Cardiac muscle cell (in vitro differentiated cells and primary cell): ENCODE data around the gene PHTF2. TPM values are rescaled to one million over a fixed set of nuclear protein-coding genes. Genes with fewer than 3 reads are reported as not detected.

Experiments used
- DNase-seq, 2 donors: peaks; one replicate each; pipeline versions ENCODE4 v3.0.0 to v3.0.0-alpha.2; 2010 to 2017; ENCODE audit warnings: low read depth in 1 of 2, low spot score in 1 of 2
- H3K27ac ChIP-seq: fragments of 200-600 bp; sonication (generic); 2 replicates; pipeline ENCODE4 v1.5.1; 2016
- H3K27me3 ChIP-seq: fragments of 200-600 bp; sonication (generic); 2 replicates; pipeline ENCODE4 v1.6.0; 2016; ENCODE audit warnings: control low read depth
- H3K36me3 ChIP-seq: fragments of 200-600 bp; sonication (generic); 2 replicates; pipeline ENCODE4 v1.5.1; 2016; ENCODE audit warnings: control low read depth
- H3K4me1 ChIP-seq: fragments of 200-600 bp; sonication (generic); 2 replicates; pipeline ENCODE4 v1.8.1; 2017; ENCODE audit warnings: low read depth, mild to moderate bottlenecking, mixed run types
- H3K4me3 ChIP-seq: fragments of 200-600 bp; sonication (generic); 2 replicates; pipeline ENCODE4 v1.5.1; 2016; ENCODE audit warnings: mild to moderate bottlenecking
- H3K9me3 ChIP-seq: fragments of 200-600 bp; sonication (generic); 2 replicates; pipeline ENCODE4 v1.5.1; 2017; ENCODE audit warnings: low read depth, mild to moderate bottlenecking, control low read depth
- CTCF ChIP-seq: IDR thresholded peaks from 2 replicates; pipeline ENCODE4 v1.5.1; 2012; ENCODE audit warnings: low read depth, mild to moderate bottlenecking, low read length
- polyA plus RNA-seq: library from polyadenylated mRNA; unstranded; fragments of >200 nt; fragmentation: Nextera tagmentation; extraction: Ambion mirVana; gene quantifications from 2 replicates; pipeline ENCODE4 v1.2.1, GENCODE V29; 2016
- total RNA-seq: library from RNA; depleted of rRNA; stranded (reverse); fragments of >200 nt; gene quantifications from 2 replicates; pipeline ENCODE4 v1.2.3, GENCODE V29; 2016

PHTF2 gene
- total and polyA plus RNA-seq, 2 experiments from 2014 or later = 28.4 to 36.6 TPM

GRCh38 chr7:77944183-77945182 is 145.9 kb downstream of the PHTF2 start:
- Histone ChIP-seq H3K4me1 (no peaks in the 10 kb centered on the region), H3K9me3 (no peaks in the 10 kb centered on the region), H3K36me3 (no peaks in the 10 kb centered on the region), H3K27ac (peak overlapping the region; percentile 32), H3K27me3 (no peaks in the 10 kb centered on the region), H3K4me3 (no peak overlapping the region)
- TF ChIP-seq CTCF = no peak
- no peak for DNase-seq

- H3K4me3 ChIP-seq = no peak overlapping the region
- H3K27ac ChIP-seq = no peak overlapping the region
- DNase-seq = no peak
- peaks cover 10% of the 10 kb centered on the region for H3K36me3 ChIP-seq
- TF ChIP-seq CTCF = no peak
- H3K9me3 ChIP-seq = no peaks in the 10 kb centered on the region
- no peaks in the 10 kb centered on the region for H3K27me3 ChIP-seq
- no peaks in the 10 kb centered on the region for H3K4me1 ChIP-seq
Observed at GRCh38 chr7:77950548-77950947, 152.0 kb downstream of the PHTF2 start.

- peak in 1 of 2 donors; percentile 7 for DNase-seq
- Histone ChIP-seq H3K27me3 (no peaks in the 10 kb centered on the region), H3K36me3 (peaks cover 10% of the 10 kb centered on the region), H3K4me3 (no peak overlapping the region), H3K9me3 (no peaks in the 10 kb centered on the region), H3K4me1 (no peaks in the 10 kb centered on the region), H3K27ac (no peak overlapping the region)
- no peak for TF ChIP-seq CTCF
Observed at GRCh38 chr7:77954773-77955555, 156.4 kb downstream of the PHTF2 start.

- peaks cover 3% of the 10 kb centered on the region for H3K4me1 ChIP-seq
- DNase-seq = no peak
- H3K27me3 ChIP-seq = no peaks in the 10 kb centered on the region
- no peaks in the 10 kb centered on the region for H3K9me3 ChIP-seq
- no peak overlapping the region for H3K4me3 ChIP-seq
- no peak overlapping the region for H3K27ac ChIP-seq
- no peak for TF ChIP-seq CTCF
- H3K36me3 ChIP-seq = peaks cover 10% of the 10 kb centered on the region
Observed at GRCh38 chr7:77958436-77958835, 159.9 kb downstream of the PHTF2 start.

- Histone ChIP-seq H3K4me3 (no peak overlapping the region), H3K36me3 (peaks cover 6% of the 10 kb centered on the region), H3K9me3 (no peaks in the 10 kb centered on the region), H3K27me3 (no peaks in the 10 kb centered on the region), H3K27ac (no peak overlapping the region), H3K4me1 (peaks cover 3% of the 10 kb centered on the region)
- no peak for TF ChIP-seq CTCF
- DNase-seq = no peak
Observed at GRCh38 chr7:77959080-77959479, 160.5 kb downstream of the PHTF2 start.
